Kidney (tissue), 14 donors: ENCODE data around the gene EEIG1. TPM values are rescaled to one million over a fixed set of nuclear protein-coding genes. Genes with fewer than 3 reads are reported as not detected.

Experiments used
- DNase-seq, 5 donors: peaks; one replicate each; pipeline ENCODE4 v3.0.0-alpha.2; 2013 to 2020
- FAIRE-seq: peaks from 2 replicates; lab custom pipeline; 2012; peaks lifted over from hg19 to GRCh38; lab: Jason Lieb, UNC
- H3K27ac ChIP-seq, 2 donors: one replicate each; pipeline ENCODE4 v1.7.0; 2013; ENCODE audit warnings: low read depth in 2 of 2, low read length in 2 of 2, inconsistent platforms in 1 of 2
- H3K27me3 ChIP-seq: one replicate; pipeline ENCODE4 v1.7.1; 2013; ENCODE audit warnings: low read length, inconsistent platforms; ENCODE audit not compliant: control insufficient read depth, insufficient read depth
- H3K36me3 ChIP-seq, 3 donors: one replicate each; pipeline versions ENCODE4 v1.7.0 to v1.7.1; 2013; ENCODE audit warnings: low read length in 3 of 3, control low read depth in 1 of 3, inconsistent platforms in 1 of 3; ENCODE audit not compliant: insufficient read depth in 3 of 3, control insufficient read depth in 2 of 3
- H3K4me1 ChIP-seq, 3 donors: one replicate each; pipeline versions ENCODE4 v1.7.0 to v1.7.1; 2013; ENCODE audit warnings: low read length in 3 of 3, inconsistent platforms in 1 of 3, low read depth in 1 of 3; ENCODE audit not compliant: control insufficient read depth in 2 of 3, insufficient read depth in 2 of 3
- H3K4me3 ChIP-seq, 3 donors: one replicate each; pipeline versions ENCODE4 v1.7.0 to v1.8.1; 2013; ENCODE audit warnings: low read length in 3 of 3, control low read depth in 1 of 3, inconsistent platforms in 1 of 3
- H3K9ac ChIP-seq, 3 donors: one replicate each; pipeline versions ENCODE4 v1.7.0 to v1.7.1; 2013; ENCODE audit warnings: low read length in 3 of 3, control low read depth in 1 of 3, inconsistent platforms in 1 of 3
- H3K9me3 ChIP-seq, 3 donors: one replicate each; pipeline versions ENCODE4 v1.7.0 to v1.7.1; 2013; ENCODE audit warnings: low read length in 3 of 3, control low read depth in 1 of 3, inconsistent platforms in 1 of 3; ENCODE audit not compliant: control insufficient read depth in 2 of 3, insufficient read depth in 1 of 3
- intact Hi-C: fragments of 100-400 bp; cut with DNase I; formaldehyde crosslinking; loops from one replicate; pipeline ENCODE4 v1.11.1; 2022
- polyA plus RNA-seq: library from polyadenylated mRNA; stranded (reverse); fragments of 350-450 nt; fragmentation: Illumina TruSeq; extraction: RNeasy Lipid Tissue Mini Kit (QIAGEN cat#74804); gene quantifications from one replicate; pipeline ENCODE4 v1.2.3, GENCODE V29; 2014; ENCODE audit warnings: low read depth, low replicate concordance; ENCODE audit not compliant: insufficient read depth
- total RNA-seq: library from RNA; stranded (reverse); fragmentation: NEBNext Ultra II Directional; extraction: Animal tissue kit (Norgen Biotek cat#: 25700); gene quantifications from one replicate; pipeline ENCODE4 v1.2.1, GENCODE V29; 2021
- TF ChIP-seq, protein P1 (sequence below): IDR thresholded peaks from 3 replicates; pipeline ENCODE4 v1.5.1; 2012; ENCODE audit warnings: mild to moderate bottlenecking, moderate library complexity, borderline replicate concordance; ENCODE audit not compliant: insufficient read depth; ENCODE audit errors: extremely low read depth
- donor health status: control.
- donor health status: control.
- donor health status: control.
- donor health status: control.
- donor health status: control.
- donor health status: DM: yes; HTN: yes; CAD: no.
- donor health status: Normal renal cell carcinoma (clear cell type).

The EEIG1 gene
- total and polyA plus RNA-seq, 2 donors from 2014 or later = 34.3 to 75.9 TPM

GRCh38 chr9:127938298-127938690 is 42.5 kb downstream of the EEIG1 start:
- TF ChIP-seq, protein P1, sequence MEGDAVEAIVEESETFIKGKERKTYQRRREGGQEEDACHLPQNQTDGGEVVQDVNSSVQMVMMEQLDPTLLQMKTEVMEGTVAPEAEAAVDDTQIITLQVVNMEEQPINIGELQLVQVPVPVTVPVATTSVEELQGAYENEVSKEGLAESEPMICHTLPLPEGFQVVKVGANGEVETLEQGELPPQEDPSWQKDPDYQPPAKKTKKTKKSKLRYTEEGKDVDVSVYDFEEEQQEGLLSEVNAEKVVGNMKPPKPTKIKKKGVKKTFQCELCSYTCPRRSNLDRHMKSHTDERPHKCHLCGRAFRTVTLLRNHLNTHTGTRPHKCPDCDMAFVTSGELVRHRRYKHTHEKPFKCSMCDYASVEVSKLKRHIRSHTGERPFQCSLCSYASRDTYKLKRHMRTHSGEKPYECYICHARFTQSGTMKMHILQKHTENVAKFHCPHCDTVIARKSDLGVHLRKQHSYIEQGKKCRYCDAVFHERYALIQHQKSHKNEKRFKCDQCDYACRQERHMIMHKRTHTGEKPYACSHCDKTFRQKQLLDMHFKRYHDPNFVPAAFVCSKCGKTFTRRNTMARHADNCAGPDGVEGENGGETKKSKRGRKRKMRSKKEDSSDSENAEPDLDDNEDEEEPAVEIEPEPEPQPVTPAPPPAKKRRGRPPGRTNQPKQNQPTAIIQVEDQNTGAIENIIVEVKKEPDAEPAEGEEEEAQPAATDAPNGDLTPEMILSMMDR = no peak
- Histone ChIP-seq H3K27ac (peak overlapping the region; percentile 58 to 80), H3K9me3 (no peaks in the 10 kb centered on the region), H3K36me3 (peaks cover 0 to 9% (median 5%) of the 10 kb centered on the region in 3 donors), H3K4me3 (peak overlapping the region; percentile 91 to 99 (median 93)), H3K4me1 (peaks cover 0 to 43% (median 15%) of the 10 kb centered on the region in 3 donors), H3K9ac (peak overlapping the region in 2 of 3 donors; percentile 2 to 98), H3K27me3 (no peaks in the 10 kb centered on the region)
- DNase-seq (peak in 4 of 5 donors; percentile 52 to 88 (median 66)), FAIRE-seq (no peak)
- intact Hi-C loops = no loop called here

GRCh38 chr9:127937388-127938297 is 43.1 kb downstream of the EEIG1 start, which contains the start of gene DPM2:
TSS of gene DPM2 (minus strand) at chr9:127937854. CDS start at chr9:127937820, 34 bp downstream.
- H3K9me3 ChIP-seq = no peaks in the 10 kb centered on the region
- intact Hi-C loops = no loop called here
- peak within 1 kb of the TSS; percentile 84 to 98 (median 84) for H3K9ac ChIP-seq
- peak within 1 kb of the TSS; percentile 58 to 80 for H3K27ac ChIP-seq
- peaks cover 0 to 4% (median 0%) of the 10 kb centered on the region in 3 donors for H3K36me3 ChIP-seq
- TF ChIP-seq, protein P1 = no peak
- H3K4me1 ChIP-seq = peaks cover 0 to 37% (median 13%) of the 10 kb centered on the region in 3 donors
- H3K27me3 ChIP-seq = no peaks in the 10 kb centered on the region
- DNase-seq (peak; percentile 86 to 96 (median 94)), FAIRE-seq (no peak)
- H3K4me3 ChIP-seq = peak within 1 kb of the TSS; percentile 91 to 99 (median 93)

DNA sequence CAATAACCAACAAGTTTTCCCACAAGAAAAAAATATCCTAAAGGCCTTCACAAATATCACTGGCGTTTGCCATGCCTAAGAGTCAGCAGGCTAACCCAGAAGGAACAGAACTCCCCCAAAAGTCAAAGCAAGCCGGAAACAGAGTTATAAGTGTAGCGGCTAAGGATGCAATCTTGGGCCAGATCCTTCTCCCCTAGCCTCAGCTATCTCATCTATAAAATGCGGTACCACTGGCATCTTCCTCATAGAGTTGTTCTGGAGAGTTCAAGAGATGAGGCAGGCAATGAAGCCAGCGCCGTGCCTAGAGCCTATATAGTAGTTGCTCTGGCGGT is 43.8 kb downstream of the EEIG1 start:
- DNase-seq (no peak), FAIRE-seq (no peak)
- H3K36me3 ChIP-seq = no peaks in the 10 kb centered on the region
- intact Hi-C loops = no loop called here
- TF ChIP-seq, protein P1 = no peak
- H3K27me3 ChIP-seq = no peaks in the 10 kb centered on the region
- H3K27ac ChIP-seq = no peak overlapping the region
- no peaks in the 10 kb centered on the region for H3K9me3 ChIP-seq
- peak overlapping the region; percentile 84 to 98 (median 84) for H3K9ac ChIP-seq
- H3K4me1 ChIP-seq = peaks cover 0 to 31% (median 13%) of the 10 kb centered on the region in 3 donors
- H3K4me3 ChIP-seq = peak overlapping the region; percentile 91 to 99 (median 93)
